Prostate gland (tissue), 2 donors: ENCODE results near the gene CAD.

ENCODE experiments used
- CTCF ChIP-seq, 4 experiments: fragments of 200-600 bp in 2 of 4; fragments of 450-650 bp in 2 of 4; sonication (generic) in 2 of 4; IDR thresholded peaks; 1 replicate in 3 of 4; 2 replicates in 1 of 4; pipeline ENCODE4 v1.5.1; 2016 to 2019; ENCODE audit warnings: antibody characterized with exemption in 4 of 4, mild to moderate bottlenecking in 2 of 4, moderate library complexity in 2 of 4
- POLR2A ChIP-seq: fragments of 450-650 bp; IDR thresholded peaks from one replicate; pipeline ENCODE4 v1.6.1; 2016; ENCODE audit warnings: antibody characterized with exemption, mild to moderate bottlenecking
- POLR2AphosphoS5 ChIP-seq: sonication (generic); formaldehyde crosslinking; IDR thresholded peaks from one replicate; pipeline ENCODE4 v1.6.1; 2017; ENCODE audit warnings: antibody characterized with exemption

- TF ChIP-seq CTCF (IDR thresholded peaks at IDR 0.05) (no peak), POLR2AphosphoS5 (no peak), POLR2A (no peak)
Measured at GRCh38 chr2:27270670-27271069, 53.5 kb downstream of the CAD start.
